Measurements from ENCODE around the gene UBASH3A. TPM values are rescaled to one million over a fixed set of nuclear protein-coding genes. Genes with fewer than 3 reads are reported as not detected.

Gene UBASH3A
- polyA plus RNA-seq, 1 donor (not counting 4 experiments of a cell fraction or from before 2014, with no cell fraction given), result not detected

DNA sequence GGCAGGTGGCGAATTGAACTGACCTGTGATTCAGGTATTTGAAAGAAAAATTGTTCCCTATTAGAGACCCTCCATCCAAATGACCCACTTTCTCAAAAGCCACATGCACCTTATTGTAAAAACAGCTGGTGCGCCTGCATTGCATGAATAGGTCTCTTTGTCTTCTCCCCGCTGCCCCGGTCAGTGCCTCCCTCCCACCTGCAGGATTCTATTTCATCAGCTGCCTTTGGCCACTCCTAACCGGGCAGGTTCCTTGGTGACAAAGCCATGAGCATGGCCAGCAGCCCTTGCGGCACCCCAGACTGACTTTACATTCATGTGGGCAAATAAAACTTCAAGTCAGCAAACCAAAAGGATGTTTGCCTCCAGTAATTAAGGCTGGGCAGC lies 14.3 kb upstream of the UBASH3A start:
- TF ChIP-seq EZH2 (IDR thresholded peaks at IDR 0.05; ENCODE audit: low read length), result no peak
- FAIRE-seq (no peak), DNase-seq (ENCODE audit: low read depth, low spot score) (no peak)
- no peak overlapping the region for H3K9ac ChIP-seq (ENCODE audit: control insufficient read depth, extremely low read depth, insufficient read depth, low read length)
- no peaks in the 10 kb centered on the region for H4K20me1 ChIP-seq (ENCODE audit: control insufficient read depth, extremely low read depth, insufficient read depth, low read length)
- H3K4me1 ChIP-seq (ENCODE audit: control insufficient read depth, extremely low read depth, insufficient read depth, low read length), result no peaks in the 10 kb centered on the region
- H2AFZ ChIP-seq (ENCODE audit: control insufficient read depth, low read length), result no peak overlapping the region
- H3K9me3 ChIP-seq (ENCODE audit: control insufficient read depth, low read depth, low read length), result no peaks in the 10 kb centered on the region
- dilution Hi-C loops (cut with MboI; ENCODE audit: extremely low pct_ligation_motif_present, low sequenced_read_pairs), result no loop called here
- H3K27me3 ChIP-seq (ENCODE audit: control insufficient read depth, extremely low read depth, insufficient read depth, low read length), result peaks cover 5% of the 10 kb centered on the region
- H3K9me1 ChIP-seq (ENCODE audit: control insufficient read depth, extremely low read depth, insufficient read depth, low read length), result no peaks in the 10 kb centered on the region
- H3K4me2 ChIP-seq (ENCODE audit: control insufficient read depth, extremely low read depth, insufficient read depth, low read depth, low read length), result no peak overlapping the region
- H3K36me3 ChIP-seq (ENCODE audit: control insufficient read depth in 2 of 2, extremely low read depth in 1 of 2, insufficient read depth in 2 of 2, low read length in 2 of 2), result no peaks in the 10 kb centered on the region
- H3K4me3 ChIP-seq (ENCODE audit: control insufficient read depth in 2 of 3, extremely low read depth in 1 of 3, insufficient read depth in 2 of 3, low read depth in 1 of 3, low read length in 3 of 3), result no peak overlapping the region
- no peaks in the 10 kb centered on the region for H3K79me2 ChIP-seq (ENCODE audit: control insufficient read depth, insufficient read depth, low read length)
- H3K27ac ChIP-seq (ENCODE audit: control insufficient read depth, insufficient read depth, low read length), result no peak overlapping the region

DNA sequence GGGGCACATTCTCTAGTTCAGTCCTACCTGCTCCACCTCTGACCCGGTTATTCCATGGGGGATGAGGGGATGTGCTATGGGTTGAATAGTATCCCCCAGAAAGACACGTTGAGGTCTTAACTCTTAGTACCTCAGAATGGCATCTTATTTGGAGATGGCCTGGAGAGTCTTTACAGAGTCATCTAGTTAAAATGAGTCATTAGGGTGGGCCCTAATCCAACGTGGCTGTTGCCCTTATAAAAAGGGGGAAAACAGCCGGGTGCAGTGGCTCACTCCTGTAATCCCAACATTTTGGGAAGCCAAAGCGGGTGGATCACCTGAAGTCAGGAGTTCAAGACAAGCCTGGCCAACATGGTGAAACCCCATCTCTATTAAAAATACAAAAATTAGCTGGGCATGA lies 13.5 kb upstream of the UBASH3A start:
- H2AFZ ChIP-seq (ENCODE audit: control insufficient read depth, low read length), result no peak overlapping the region
- dilution Hi-C loops (cut with MboI; ENCODE audit: extremely low pct_ligation_motif_present, low sequenced_read_pairs), result no loop called here
- no peak overlapping the region for H3K4me2 ChIP-seq (ENCODE audit: control insufficient read depth, extremely low read depth, insufficient read depth, low read depth, low read length)
- no peaks in the 10 kb centered on the region for H3K9me3 ChIP-seq (ENCODE audit: control insufficient read depth, low read depth, low read length)
- DNase-seq (ENCODE audit: low read depth, low spot score) (no peak), FAIRE-seq (no peak)
- H3K9ac ChIP-seq (ENCODE audit: control insufficient read depth, extremely low read depth, insufficient read depth, low read length), result no peak overlapping the region
- H3K79me2 ChIP-seq (ENCODE audit: control insufficient read depth, insufficient read depth, low read length), result no peaks in the 10 kb centered on the region
- no peak overlapping the region for H3K27ac ChIP-seq (ENCODE audit: control insufficient read depth, insufficient read depth, low read length)
- H3K4me1 ChIP-seq (ENCODE audit: control insufficient read depth, extremely low read depth, insufficient read depth, low read length), result no peaks in the 10 kb centered on the region
- H3K36me3 ChIP-seq (ENCODE audit: control insufficient read depth in 2 of 2, extremely low read depth in 1 of 2, insufficient read depth in 2 of 2, low read length in 2 of 2), result no peaks in the 10 kb centered on the region
- no peak overlapping the region for H3K4me3 ChIP-seq (ENCODE audit: control insufficient read depth in 2 of 3, extremely low read depth in 1 of 3, insufficient read depth in 2 of 3, low read depth in 1 of 3, low read length in 3 of 3)
- TF ChIP-seq, protein P1, sequence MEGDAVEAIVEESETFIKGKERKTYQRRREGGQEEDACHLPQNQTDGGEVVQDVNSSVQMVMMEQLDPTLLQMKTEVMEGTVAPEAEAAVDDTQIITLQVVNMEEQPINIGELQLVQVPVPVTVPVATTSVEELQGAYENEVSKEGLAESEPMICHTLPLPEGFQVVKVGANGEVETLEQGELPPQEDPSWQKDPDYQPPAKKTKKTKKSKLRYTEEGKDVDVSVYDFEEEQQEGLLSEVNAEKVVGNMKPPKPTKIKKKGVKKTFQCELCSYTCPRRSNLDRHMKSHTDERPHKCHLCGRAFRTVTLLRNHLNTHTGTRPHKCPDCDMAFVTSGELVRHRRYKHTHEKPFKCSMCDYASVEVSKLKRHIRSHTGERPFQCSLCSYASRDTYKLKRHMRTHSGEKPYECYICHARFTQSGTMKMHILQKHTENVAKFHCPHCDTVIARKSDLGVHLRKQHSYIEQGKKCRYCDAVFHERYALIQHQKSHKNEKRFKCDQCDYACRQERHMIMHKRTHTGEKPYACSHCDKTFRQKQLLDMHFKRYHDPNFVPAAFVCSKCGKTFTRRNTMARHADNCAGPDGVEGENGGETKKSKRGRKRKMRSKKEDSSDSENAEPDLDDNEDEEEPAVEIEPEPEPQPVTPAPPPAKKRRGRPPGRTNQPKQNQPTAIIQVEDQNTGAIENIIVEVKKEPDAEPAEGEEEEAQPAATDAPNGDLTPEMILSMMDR (optimal IDR thresholded peaks at IDR 0.05 in 1 of 3, IDR thresholded peaks at IDR 0.05 in 1 of 3, conservative IDR thresholded peaks at IDR 0.05 in 1 of 3; ENCODE audit: extremely low read depth in 1 of 3, insufficient read depth in 2 of 3, low read length in 3 of 3), result no peak
- no peak for TF ChIP-seq EZH2 (IDR thresholded peaks at IDR 0.05; ENCODE audit: low read length)
- H4K20me1 ChIP-seq (ENCODE audit: control insufficient read depth, extremely low read depth, insufficient read depth, low read length), result no peaks in the 10 kb centered on the region
- no peaks in the 10 kb centered on the region for H3K9me1 ChIP-seq (ENCODE audit: control insufficient read depth, extremely low read depth, insufficient read depth, low read length)
- H3K27me3 ChIP-seq (ENCODE audit: control insufficient read depth, extremely low read depth, insufficient read depth, low read length), result peaks cover 5% of the 10 kb centered on the region

DNA sequence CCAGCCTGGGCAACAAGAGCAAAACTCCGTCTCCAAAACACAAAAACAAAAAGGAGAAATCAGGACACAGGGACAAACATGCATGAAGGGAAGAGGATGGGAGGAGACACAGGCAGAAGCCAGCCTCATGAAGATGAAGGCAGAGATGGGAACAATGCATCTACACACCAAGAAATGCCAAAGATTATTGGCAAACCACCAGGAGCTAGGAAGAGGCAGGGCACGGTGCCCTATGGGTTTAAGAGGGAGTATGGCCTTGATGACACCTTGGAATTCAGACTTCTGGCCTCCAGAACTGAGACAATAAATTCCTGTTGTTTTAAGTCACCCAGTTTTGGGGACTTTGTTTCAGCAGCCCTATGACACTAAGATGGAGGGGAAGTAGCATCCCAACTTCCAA lies 13.0 kb upstream of the UBASH3A start:
- H3K9ac ChIP-seq (ENCODE audit: control insufficient read depth, extremely low read depth, insufficient read depth, low read length), result no peak overlapping the region
- no peak overlapping the region for H3K4me3 ChIP-seq (ENCODE audit: control insufficient read depth in 2 of 3, extremely low read depth in 1 of 3, insufficient read depth in 2 of 3, low read depth in 1 of 3, low read length in 3 of 3)
- no peak overlapping the region for H2AFZ ChIP-seq (ENCODE audit: control insufficient read depth, low read length)
- TF ChIP-seq EZH2 (IDR thresholded peaks at IDR 0.05; ENCODE audit: low read length), result no peak
- TF ChIP-seq, protein P1 (optimal IDR thresholded peaks at IDR 0.05 in 1 of 3, IDR thresholded peaks at IDR 0.05 in 1 of 3, conservative IDR thresholded peaks at IDR 0.05 in 1 of 3; ENCODE audit: extremely low read depth in 1 of 3, insufficient read depth in 2 of 3, low read length in 3 of 3), result no peak
- no peak overlapping the region for H3K27ac ChIP-seq (ENCODE audit: control insufficient read depth, insufficient read depth, low read length)
- H4K20me1 ChIP-seq (ENCODE audit: control insufficient read depth, extremely low read depth, insufficient read depth, low read length), result no peaks in the 10 kb centered on the region
- H3K9me1 ChIP-seq (ENCODE audit: control insufficient read depth, extremely low read depth, insufficient read depth, low read length), result no peaks in the 10 kb centered on the region
- FAIRE-seq (no peak), DNase-seq (ENCODE audit: low read depth, low spot score) (no peak)
- H3K4me2 ChIP-seq (ENCODE audit: control insufficient read depth, extremely low read depth, insufficient read depth, low read depth, low read length), result no peak overlapping the region
- H3K4me1 ChIP-seq (ENCODE audit: control insufficient read depth, extremely low read depth, insufficient read depth, low read length), result no peaks in the 10 kb centered on the region
- no peaks in the 10 kb centered on the region for H3K9me3 ChIP-seq (ENCODE audit: control insufficient read depth, low read depth, low read length)
- no peaks in the 10 kb centered on the region for H3K79me2 ChIP-seq (ENCODE audit: control insufficient read depth, insufficient read depth, low read length)
- H3K36me3 ChIP-seq (ENCODE audit: control insufficient read depth in 2 of 2, extremely low read depth in 1 of 2, insufficient read depth in 2 of 2, low read length in 2 of 2), result no peaks in the 10 kb centered on the region
- dilution Hi-C loops (cut with MboI; ENCODE audit: extremely low pct_ligation_motif_present, low sequenced_read_pairs), result no loop called here
- H3K27me3 ChIP-seq (ENCODE audit: control insufficient read depth, extremely low read depth, insufficient read depth, low read length), result peaks cover 5% of the 10 kb centered on the region
